HuH-7.5 (cell line): ENCODE results near the gene EGFR.

ENCODE experiments used
- DNase-seq: peaks from one replicate; pipeline ENCODE4 v3.0.0; 2011; ENCODE audit warnings: low spot score

EGFR gene

GRCh38 chr7:55212176-55212575, 193.4 kb downstream of the EGFR start:
- no peak for DNase-seq

GRCh38 chr7:55212838-55213237, 194.0 kb downstream of the EGFR start:
- no peak for DNase-seq

DNA sequence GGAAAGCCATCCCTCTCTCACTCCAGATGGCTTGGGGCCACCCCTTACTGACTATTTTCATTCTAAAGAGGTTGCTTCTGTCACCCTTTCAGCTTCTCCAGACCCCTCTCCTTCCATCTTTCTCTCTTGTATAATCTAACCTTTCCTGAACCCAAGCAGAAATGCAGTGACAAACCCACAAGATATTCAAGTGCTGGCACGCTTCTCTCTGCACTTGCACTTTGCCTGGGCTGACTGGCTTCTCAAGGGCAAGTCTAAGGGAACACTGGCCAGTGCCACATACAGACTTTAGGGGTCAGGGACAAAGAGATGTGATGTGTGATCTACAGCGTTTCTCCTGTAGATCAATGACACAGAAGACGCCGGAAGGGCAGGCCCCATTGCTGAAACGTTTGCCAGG, 195.9 kb downstream of the EGFR start:
- DNase-seq = no peak

GRCh38 chr7:55223023-55223422, 204.2 kb downstream of the EGFR start:
- no peak for DNase-seq

DNA sequence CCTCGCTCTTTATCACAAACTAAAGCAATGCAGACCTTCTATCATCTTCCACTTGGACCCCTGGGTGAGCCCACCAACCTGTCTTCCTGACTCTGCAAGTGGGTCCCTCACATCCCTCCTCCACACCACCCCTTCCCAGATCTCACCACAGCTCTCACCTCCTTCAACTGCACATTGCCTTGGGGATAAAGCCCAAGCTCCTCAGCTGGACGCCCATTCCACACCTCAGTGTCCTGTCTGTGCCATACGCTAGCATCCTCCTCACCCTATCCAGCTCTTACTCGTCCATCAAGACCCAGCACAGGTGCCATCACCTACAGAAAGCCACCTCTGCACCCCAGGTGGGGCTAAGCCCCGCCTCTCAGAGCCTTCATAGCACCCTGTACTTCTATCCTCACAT, 205.3 kb downstream of the EGFR start:
- no peak for DNase-seq

DNA sequence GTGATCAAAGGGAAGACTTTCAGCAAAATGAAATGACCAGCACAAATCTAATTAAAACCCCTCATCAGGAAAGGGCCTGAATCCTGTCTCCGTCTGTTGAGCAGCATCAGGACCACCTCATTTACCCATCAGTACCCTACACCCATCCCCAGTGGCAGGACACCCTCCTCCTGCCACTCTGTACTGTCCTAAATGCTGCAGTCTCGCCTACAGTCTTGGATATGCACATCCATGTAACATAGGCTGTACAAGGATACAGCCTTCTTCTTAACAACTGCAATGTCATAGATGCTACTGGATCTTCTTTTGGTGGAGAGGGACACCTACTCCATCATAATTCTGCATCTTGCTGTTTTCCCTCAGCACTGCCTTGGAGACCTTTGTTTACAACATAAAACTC, 206.0 kb downstream of the EGFR start:
- no peak for DNase-seq

DNA sequence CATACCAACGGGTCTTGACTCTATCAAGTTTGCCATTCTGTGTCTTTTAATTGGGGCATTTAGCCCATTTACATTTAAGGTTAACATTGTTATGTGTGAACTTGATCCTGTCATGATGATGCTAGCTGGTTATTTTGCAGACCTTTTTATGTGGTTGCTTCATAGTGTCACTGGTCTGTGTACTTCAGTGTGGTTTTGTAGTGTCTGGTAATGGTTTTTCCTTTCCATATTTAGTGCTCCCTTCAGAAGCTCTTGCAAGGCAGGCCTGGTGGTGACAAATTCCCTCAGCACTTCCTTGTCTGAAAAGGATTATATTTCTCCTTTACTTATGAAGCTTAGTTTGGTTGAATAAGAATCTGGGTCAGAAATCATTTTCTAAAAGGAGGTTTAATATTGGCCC, 211.2 kb downstream of the EGFR start:
- no peak for DNase-seq

DNA sequence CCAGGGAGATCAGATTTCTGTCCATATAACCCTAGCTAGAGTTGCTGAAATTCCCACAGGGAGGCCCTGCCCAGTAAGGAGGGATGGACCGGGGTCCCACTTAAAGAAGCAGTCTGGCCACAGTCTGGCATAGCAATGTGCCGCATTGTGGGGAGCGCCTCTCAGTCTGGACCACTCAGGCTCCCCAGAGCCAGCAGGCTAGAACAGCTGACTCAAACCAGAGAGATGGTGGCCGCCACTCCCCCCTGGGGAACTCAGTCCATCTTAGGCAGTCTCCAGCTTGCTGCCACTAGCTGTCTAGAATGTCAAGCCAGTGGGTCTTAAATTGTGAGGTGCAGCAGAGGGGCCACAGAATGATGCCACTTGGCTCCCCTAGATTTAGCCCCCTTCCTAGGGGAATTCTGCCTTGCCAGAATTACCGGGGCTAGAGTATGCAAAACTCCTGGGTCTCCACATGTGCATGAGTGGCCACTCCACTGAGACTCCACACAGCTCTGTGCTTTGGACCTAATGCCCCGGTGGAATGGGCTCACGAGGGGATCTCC, 213.0 kb downstream of the EGFR start:
- DNase-seq = no peak

GRCh38 chr7:55233001-55233400, 214.2 kb downstream of the EGFR start:
- no peak for DNase-seq

- no peak for DNase-seq
These were observed 215.6 kb downstream of the EGFR start for GRCh38 chr7:55234408-55234807.

GRCh38 chr7:55235115-55235514, 216.3 kb downstream of the EGFR start:
- no peak for DNase-seq

GRCh38 chr7:55235801-55236200, 217.0 kb downstream of the EGFR start:
- DNase-seq = no peak

DNA sequence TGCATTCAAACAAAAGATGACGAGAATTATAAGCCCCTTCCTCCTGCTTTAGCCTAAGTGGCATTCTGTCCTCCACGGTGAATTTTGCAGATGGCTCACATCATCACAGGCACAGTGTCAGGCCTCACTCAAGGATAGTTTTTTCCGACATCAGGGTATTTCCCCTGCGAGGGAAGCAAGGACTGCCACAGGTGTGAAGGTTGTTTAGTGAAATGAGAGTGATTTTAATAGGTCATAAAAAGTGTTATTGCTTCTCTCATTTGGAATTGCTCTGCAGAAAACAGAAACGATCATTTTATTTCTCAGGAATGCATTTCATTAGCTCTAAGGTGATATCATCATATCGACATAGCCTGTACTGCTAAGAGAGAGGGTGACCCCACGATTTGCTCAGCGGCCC, 217.7 kb downstream of the EGFR start:
- DNase-seq = no peak

DNA sequence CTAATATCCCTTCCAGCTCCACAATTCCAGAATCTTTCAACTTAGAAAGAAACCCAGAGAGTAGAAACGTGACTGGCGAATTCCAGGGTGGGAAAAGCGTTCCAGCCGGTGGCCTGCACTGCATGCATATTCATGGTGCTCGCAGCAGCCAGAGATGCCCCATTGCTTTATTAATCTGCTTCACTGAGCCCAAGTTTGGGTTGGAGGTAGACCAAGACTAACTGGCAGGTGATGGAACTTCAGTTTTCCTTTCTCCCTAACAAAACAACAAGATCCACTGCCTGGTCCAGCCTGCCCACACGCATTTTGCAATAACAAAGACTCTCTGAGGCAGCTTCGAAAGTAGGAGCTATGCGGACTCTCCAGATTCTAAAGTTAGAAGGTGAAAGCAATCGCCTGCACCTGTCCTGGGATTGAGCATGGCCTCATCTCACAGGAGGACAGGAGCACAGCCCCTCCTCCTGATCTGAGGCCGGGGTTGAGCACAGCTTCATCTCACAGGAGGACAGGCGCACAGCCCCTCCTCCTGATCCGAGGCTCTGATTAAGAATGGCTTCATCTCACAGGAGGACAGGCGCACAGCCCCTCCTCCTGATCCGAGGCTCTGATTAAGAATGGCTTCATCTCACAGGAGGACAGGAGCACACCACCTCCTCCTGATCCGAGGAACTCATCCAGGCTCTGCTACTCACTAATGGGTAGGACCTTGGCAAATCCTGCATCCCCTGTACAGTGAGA, 218.5 kb downstream of the EGFR start:
- DNase-seq = no peak

DNA sequence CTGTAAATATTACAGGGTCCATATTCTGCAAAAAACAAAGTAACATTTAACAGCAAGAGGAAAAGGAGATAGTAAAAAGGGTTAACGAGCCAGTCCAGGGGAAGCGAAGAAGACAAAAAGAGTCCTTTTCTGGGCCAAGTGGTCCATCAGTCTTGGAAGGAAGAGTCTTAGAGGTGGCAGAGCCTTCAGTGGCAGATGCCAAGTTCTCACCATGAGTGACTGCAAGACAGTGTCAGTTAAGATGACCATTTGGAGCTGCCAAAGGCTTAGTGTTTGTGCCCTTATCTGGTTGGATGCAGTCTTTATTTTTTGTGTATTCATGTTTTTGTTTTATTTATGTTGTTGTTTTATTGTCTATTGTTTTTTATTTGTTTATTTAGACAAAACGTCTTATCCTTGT, 220.6 kb downstream of the EGFR start:
- no peak for DNase-seq

- DNase-seq = no peak
These were observed 221.8 kb downstream of the EGFR start for GRCh38 chr7:55240418-55241142.

GRCh38 chr7:55241958-55242357, 223.1 kb downstream of the EGFR start:
- DNase-seq = no peak

- DNase-seq = no peak
These were observed 223.8 kb downstream of the EGFR start for GRCh38 chr7:55242613-55243012.

- no peak for DNase-seq
These were observed 225.4 kb downstream of the EGFR start for GRCh38 chr7:55244006-55244745.

- DNase-seq = no peak
These were observed 226.5 kb downstream of the EGFR start for GRCh38 chr7:55245271-55245723.

GRCh38 chr7:55246171-55246570, 227.4 kb downstream of the EGFR start:
- DNase-seq = no peak

DNA sequence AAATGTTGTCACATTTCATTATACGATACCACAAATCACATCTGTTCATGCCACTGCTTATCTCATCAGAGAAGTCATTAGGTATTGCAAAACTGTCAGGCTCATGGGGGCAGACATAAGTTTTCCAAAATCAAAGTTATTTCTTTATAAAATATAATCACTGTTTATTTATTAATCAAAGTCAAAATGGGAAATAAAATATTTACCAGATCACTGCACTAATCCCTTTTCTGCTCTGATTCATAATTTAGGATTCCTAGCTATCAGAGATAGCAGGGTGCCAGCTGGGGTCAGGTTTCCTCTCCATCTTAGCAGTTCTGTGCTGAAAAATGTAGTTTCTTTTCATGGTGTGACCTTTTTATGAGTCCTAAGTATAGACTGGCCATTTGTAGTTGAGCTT, 228.6 kb downstream of the EGFR start:
- DNase-seq = no peak

- DNase-seq = no peak
These were observed 229.7 kb downstream of the EGFR start for GRCh38 chr7:55248526-55248925.
